Stomach (tissue), 4 donors: ENCODE measurements around the gene NAA38.

ENCODE experiments used
- CTCF ChIP-seq, 7 experiments: fragments of 450-650 bp in 4 of 7; fragments of 200-600 bp in 3 of 7; sonication (generic) in 3 of 7; IDR thresholded peaks; one replicate each; pipeline ENCODE4 v1.5.1; 2016 to 2019; ENCODE audit warnings: antibody characterized with exemption in 7 of 7, control low read depth in 2 of 7, mild to moderate bottlenecking in 1 of 7
- POLR2AphosphoS5 ChIP-seq, 3 donors: sonication (generic); formaldehyde crosslinking; IDR thresholded peaks; one replicate each; pipeline ENCODE4 v1.6.1; 2016; ENCODE audit warnings: antibody characterized with exemption in 3 of 3

GRCh38 chr17:7853691-7854038, 3.7 kb downstream of the NAA38 start:
- no peak for TF ChIP-seq CTCF (IDR thresholded peaks at IDR 0.05)
- no peak for TF ChIP-seq POLR2AphosphoS5 (IDR thresholded peaks at IDR 0.05)
